ENCODE results near the gene SHE. TPM values are rescaled to one million over a fixed set of nuclear protein-coding genes. Genes with fewer than 3 reads are reported as not detected.

SHE gene
- total and polyA plus RNA-seq, 8 donors, result 17.7 to 25.3 (median 21.2) TPM

GRCh38 chr1:154502744-154503115 is 518 bp upstream of the SHE start:
- H3K4me3 ChIP-seq, result peak overlapping the region in 1 of 2 donors; percentile 54
- ATAC-seq (peak; percentile 5), DNase-seq (peak in 1 of 4 donors; percentile 71)
- H3K27ac ChIP-seq, result peak overlapping the region in 1 of 2 donors; percentile 82
- H3K9me3 ChIP-seq, result peaks cover 0 to 2% of the 10 kb centered on the region in 2 donors
- TF ChIP-seq CTCF (IDR thresholded peaks at IDR 0.05), result no peak
- intact Hi-C loops (cut with DNase I), result no loop called here
- peaks cover 0 to 63% of the 10 kb centered on the region in 2 donors for H3K27me3 ChIP-seq
- H3K4me1 ChIP-seq, result peaks cover 0 to 33% of the 10 kb centered on the region in 2 donors
- peaks cover 0 to 4% of the 10 kb centered on the region in 2 donors for H3K36me3 ChIP-seq

- Histone ChIP-seq H3K27ac (peak overlapping the region; percentile 61 to 82), H3K4me1 (peaks cover 0 to 43% of the 10 kb centered on the region in 2 donors), H3K4me3 (peak overlapping the region; percentile 37 to 54), H3K27me3 (peaks cover 0 to 59% of the 10 kb centered on the region in 2 donors), H3K36me3 (peaks cover 0 to 4% of the 10 kb centered on the region in 2 donors), H3K9me3 (peaks cover 0 to 2% of the 10 kb centered on the region in 2 donors)
- ATAC-seq (peak; percentile 75), DNase-seq (peak in 2 of 4 donors; percentile 48 to 87)
- TF ChIP-seq CTCF (IDR thresholded peaks at IDR 0.05), result no peak
- intact Hi-C loops (cut with DNase I), result no loop called here
These were observed 668 bp downstream of the SHE start for GRCh38 chr1:154501423-154502065.

GRCh38 chr1:154500533-154500932 is 1.7 kb downstream of the SHE start:
- intact Hi-C loops (cut with DNase I), result no loop called here
- Histone ChIP-seq H3K36me3 (peaks cover 0 to 4% of the 10 kb centered on the region in 2 donors), H3K27me3 (peaks cover 0 to 59% of the 10 kb centered on the region in 2 donors), H3K4me1 (peaks cover 0 to 53% of the 10 kb centered on the region in 2 donors), H3K4me3 (peak overlapping the region; percentile 37 to 54), H3K27ac (peak overlapping the region; percentile 8 to 82), H3K9me3 (no peaks in the 10 kb centered on the region)
- DNase-seq (no peak), ATAC-seq (no peak)
- no peak for TF ChIP-seq CTCF (IDR thresholded peaks at IDR 0.05)

- Histone ChIP-seq H3K9me3 (no peaks in the 10 kb centered on the region), H3K36me3 (peaks cover 0 to 4% of the 10 kb centered on the region in 2 donors), H3K27ac (no peak overlapping the region), H3K4me1 (peaks cover 0 to 59% of the 10 kb centered on the region in 2 donors), H3K27me3 (peaks cover 0 to 56% of the 10 kb centered on the region in 2 donors), H3K4me3 (peak overlapping the region in 1 of 2 donors; percentile 54)
- ATAC-seq (no peak), DNase-seq (no peak)
- intact Hi-C loops (cut with DNase I), result no loop called here
- TF ChIP-seq CTCF (IDR thresholded peaks at IDR 0.05), result no peak
These were observed 2.8 kb downstream of the SHE start for GRCh38 chr1:154499446-154499845.

GRCh38 chr1:154497026-154497806 is 5.0 kb downstream of the SHE start:
- H3K4me3 ChIP-seq, result no peak overlapping the region
- no peaks in the 10 kb centered on the region for H3K9me3 ChIP-seq
- peaks cover 5 to 70% of the 10 kb centered on the region in 2 donors for H3K4me1 ChIP-seq
- no peak for TF ChIP-seq CTCF (IDR thresholded peaks at IDR 0.05)
- peaks cover 0 to 34% of the 10 kb centered on the region in 2 donors for H3K27me3 ChIP-seq
- peaks cover 0 to 4% of the 10 kb centered on the region in 2 donors for H3K36me3 ChIP-seq
- peak; percentile 64 for ATAC-seq
- intact Hi-C loops (cut with DNase I), result no loop called here
- peak overlapping the region; percentile 23 to 66 for H3K27ac ChIP-seq
- peak in 1 of 4 donors; percentile 48 for DNase-seq
